ENCODE measurements around the gene DTX3.

DTX3 gene

DNA sequence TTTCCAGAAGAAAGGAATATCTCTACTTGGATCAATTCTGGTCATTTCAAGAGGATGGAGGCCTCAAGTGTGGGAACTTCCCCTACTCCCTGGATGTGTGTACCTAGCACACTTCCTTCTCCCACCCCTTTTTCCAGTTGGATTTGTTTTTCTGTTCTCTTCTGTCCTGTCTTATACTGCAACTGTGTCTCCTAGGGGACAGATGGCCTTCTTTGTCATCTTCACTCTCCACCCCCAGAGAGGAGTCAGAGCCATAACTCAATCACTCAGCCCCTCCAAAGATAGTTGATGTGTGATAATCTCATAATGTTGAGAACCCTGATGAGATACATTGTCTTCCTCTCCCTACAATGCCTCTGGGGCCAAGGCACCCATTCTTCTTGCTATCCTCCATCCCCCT, 2.1 kb upstream of the DTX3 start:
- TF ChIP-seq CTCF (IDR thresholded peaks at IDR 0.05; ENCODE audit: control insufficient read depth, extremely low read depth, insufficient read depth): no peak
- H3K4me3 ChIP-seq (ENCODE audit: low read depth, low read length): no peak overlapping the region
- no peak for DNase-seq (ENCODE audit: low read depth)

DNA sequence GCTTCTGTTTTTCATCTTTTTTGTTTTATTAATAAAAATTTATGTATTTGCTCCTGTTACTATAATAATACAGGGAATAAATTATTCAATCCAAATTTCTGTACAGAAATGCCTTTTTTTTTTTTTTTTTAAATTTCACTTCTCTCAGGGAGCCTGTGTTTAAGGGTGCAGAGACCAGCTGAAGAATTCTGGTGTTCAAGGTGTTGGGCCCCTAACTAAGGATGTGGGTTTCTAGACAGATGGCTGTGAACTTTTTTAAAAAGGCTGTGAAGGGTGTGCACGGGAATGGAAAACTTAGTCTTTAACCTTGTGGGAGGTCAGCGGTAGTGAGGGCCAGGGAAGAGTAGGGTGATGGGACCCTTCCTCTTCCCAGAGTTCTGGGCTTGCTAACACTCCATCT, 1.3 kb upstream of the DTX3 start:
- no peak for TF ChIP-seq CTCF (IDR thresholded peaks at IDR 0.05; ENCODE audit: control insufficient read depth, extremely low read depth, insufficient read depth)
- no peak for DNase-seq (ENCODE audit: low read depth)

DNA sequence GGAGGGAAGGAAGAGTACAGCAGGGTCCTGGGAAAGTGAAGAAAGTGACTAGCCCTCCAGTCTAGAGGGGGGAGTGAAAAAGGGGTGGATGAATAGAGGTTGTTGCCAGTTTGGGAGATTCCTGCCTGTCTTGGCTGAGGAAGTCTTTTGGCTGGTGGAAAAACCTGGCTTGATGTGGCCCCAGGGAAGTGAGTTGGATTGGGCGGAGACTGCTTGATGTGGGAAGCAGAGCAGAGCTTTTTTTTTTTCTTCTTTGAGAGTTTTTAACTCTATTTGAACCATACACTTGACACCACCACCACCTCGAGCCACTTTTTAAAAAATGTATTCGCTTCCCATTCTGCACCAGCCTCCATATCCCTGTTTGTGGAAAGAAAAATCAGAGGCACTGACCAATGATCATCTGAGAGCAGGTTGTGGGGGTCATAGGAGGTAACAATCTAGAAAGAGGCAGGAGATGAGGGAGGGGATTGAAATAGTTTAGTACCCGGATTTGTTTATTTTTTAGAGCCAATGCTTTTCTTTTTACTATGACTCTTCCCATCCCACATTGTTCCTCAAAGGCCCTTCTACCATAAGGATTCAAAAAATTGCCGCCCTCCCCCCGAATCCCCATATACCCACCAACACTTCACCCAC, 690 bp upstream of the DTX3 start:
- peak overlapping the region; percentile 51; the same call in 1 of the 2 replicates for H3K4me3 ChIP-seq (ENCODE audit: low read depth, low read length)
- DNase-seq (ENCODE audit: low read depth): no peak
- TF ChIP-seq CTCF (IDR thresholded peaks at IDR 0.05; ENCODE audit: control insufficient read depth, extremely low read depth, insufficient read depth): no peak

More for the DNA sequence above, 1.3 kb upstream of the DTX3 start:
- no peak overlapping the region for H3K4me3 ChIP-seq (ENCODE audit: low read depth, low read length)

DNA sequence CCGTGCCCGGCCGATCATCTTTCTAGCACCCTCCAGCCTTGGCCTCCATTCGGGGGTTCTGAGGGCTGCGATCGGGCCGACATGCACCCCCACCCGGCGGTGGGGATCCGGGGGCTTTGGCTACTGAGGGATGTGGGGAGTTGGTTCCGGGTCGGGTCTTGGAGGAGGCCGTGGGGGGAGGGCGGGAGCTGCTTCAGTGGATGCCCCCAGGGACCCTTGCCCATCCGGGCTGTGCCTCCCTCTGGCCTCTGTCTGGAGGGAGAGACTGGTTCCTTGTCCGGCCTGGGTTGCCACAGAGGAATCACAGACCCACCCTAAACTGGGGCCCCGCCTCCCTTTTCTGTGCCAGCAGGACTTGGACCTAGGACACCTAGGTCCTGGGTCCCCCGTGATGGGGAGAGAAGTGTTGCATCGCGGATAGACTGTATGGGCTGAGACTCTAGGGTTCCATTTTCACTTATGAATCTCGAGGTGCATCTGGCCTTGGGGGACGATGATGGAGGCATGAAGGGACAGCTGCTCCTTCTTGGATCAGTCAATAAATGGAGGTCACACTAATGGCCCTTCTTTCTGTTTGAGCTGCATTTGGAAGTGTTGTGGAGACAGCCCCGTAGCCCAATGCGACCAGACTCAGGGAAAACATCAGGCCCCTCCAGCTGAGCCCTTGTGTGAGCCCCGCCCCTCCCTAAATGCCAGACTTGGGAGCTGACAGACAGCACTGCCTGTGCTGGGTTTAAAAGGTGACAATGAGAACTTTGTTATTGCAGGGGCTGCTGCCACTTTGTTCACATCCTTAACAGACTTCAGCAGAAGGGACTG, 577 bp downstream of the DTX3 start:
- no peak for DNase-seq (ENCODE audit: low read depth)
- no peak for TF ChIP-seq CTCF (IDR thresholded peaks at IDR 0.05; ENCODE audit: control insufficient read depth, extremely low read depth, insufficient read depth)
- H3K4me3 ChIP-seq (ENCODE audit: low read depth, low read length): peak overlapping the region; percentile 51

- DNase-seq (ENCODE audit: low read depth): no peak
- no peak for TF ChIP-seq CTCF (IDR thresholded peaks at IDR 0.05; ENCODE audit: control insufficient read depth, extremely low read depth, insufficient read depth)
- no peak overlapping the region for H3K4me3 ChIP-seq (ENCODE audit: low read depth, low read length)
These were observed 1.2 kb downstream of the DTX3 start for GRCh38 chr12:57605811-57606311.

DNA sequence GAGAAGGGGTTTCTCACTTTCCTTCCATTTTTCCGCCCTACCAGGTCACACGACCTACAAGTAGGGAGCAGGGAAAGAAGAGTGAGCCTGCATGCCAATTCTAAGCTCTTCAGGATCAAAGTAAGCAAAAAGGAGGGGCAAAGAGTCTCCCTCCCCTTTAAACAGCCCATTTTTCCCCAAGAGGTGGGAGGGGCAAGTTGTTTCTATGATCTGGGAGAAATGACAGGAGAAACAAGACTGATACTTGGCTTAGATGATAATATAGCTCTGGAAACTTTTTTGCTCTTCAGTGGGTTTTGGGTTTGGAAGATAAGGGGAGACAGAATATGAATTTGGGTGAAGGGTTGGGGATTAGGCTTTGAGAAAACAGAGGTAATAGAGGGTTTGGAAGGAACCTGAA, 1.8 kb downstream of the DTX3 start:
- no peak for TF ChIP-seq CTCF (IDR thresholded peaks at IDR 0.05; ENCODE audit: control insufficient read depth, extremely low read depth, insufficient read depth)
- H3K4me3 ChIP-seq (ENCODE audit: low read depth, low read length): no peak overlapping the region
- no peak for DNase-seq (ENCODE audit: low read depth)
